ENCODE measurements around the gene UCHL5. TPM values are rescaled to one million over a fixed set of nuclear protein-coding genes. Genes with fewer than 3 reads are reported as not detected.

Gene UCHL5
- total RNA-seq = 20.9 and 23.1 TPM in 2 replicates

GRCh38 chr1:193059282-193060114, at the start of gene UCHL5, which contains the start of gene RO60:
Gene UCHL5, minus strand, starts transcription at chr1:193059360. Its CDS starts 100 bp downstream, at chr1:193059260.
Gene RO60, plus strand, starts transcription at chr1:193059612. Its CDS starts 9,443 bp downstream, at chr1:193069055.

GRCh38 chr1:193104907-193105820, 46.0 kb upstream of the UCHL5 start, which contains the start of gene GLRX2:
Gene GLRX2, minus strand, starts transcription at chr1:193105414. Its CDS starts 32 bp downstream, at chr1:193105382.

Other genes with a start within 250 kb of the UCHL5 start
- 94.6 and 104 TPM in 2 replicates for gene RO60, start 252 bp upstream of the UCHL5 start, total RNA-seq
- 8.1 and 15.2 TPM in 2 replicates for gene GLRX2, start 46.1 kb upstream of the UCHL5 start, total RNA-seq
- 12.8 and 19.3 TPM in 2 replicates for gene CDC73, start 62.7 kb upstream of the UCHL5 start, total RNA-seq
- gene B3GALT2, start 127.3 kb upstream of the UCHL5 start, total RNA-seq = 0.18 and 0.57 TPM in 2 replicates